WTC11 (cell line): ENCODE data around the gene MYH11. TPM values are rescaled to one million over a fixed set of nuclear protein-coding genes. Genes with fewer than 3 reads are reported as not detected.

Experiments
- ATAC-seq: fragments of 200-7000 bp; cut with Tn5 transposase; 2 replicates; pipeline ENCODE4 v1.10.0; 2021; ENCODE audit warnings: mild to moderate bottlenecking, moderate library complexity
- CTCF ChIA-PET: fragments of 300-600 bp; sonication (Branson Sonifier 250); formaldehyde crosslinking; loops from one replicate; lab custom pipeline; 2021; ENCODE audit warnings: antibody characterized with exemption; lab: Charles Lee
- POLR2A ChIA-PET: fragments of 350-600 bp; sonication (Branson Sonifier 250); formaldehyde crosslinking; loops from one replicate; lab custom pipeline; 2021; ENCODE audit warnings: antibody characterized with exemption; lab: Charles Lee
- DNase-seq: peaks from one replicate; pipeline ENCODE4 v3.0.0; 2021; ENCODE audit warnings: low spot score
- H3K27ac Mint-ChIP-seq: 2 replicates; pipeline ENCODE4 v1.8.0; 2021; ENCODE audit warnings: mixed read lengths
- H3K27me3 Mint-ChIP-seq: 2 replicates; pipeline ENCODE4 v1.8.0; 2021; ENCODE audit warnings: low read depth, mild to moderate bottlenecking, moderate library complexity, mixed read lengths
- H3K36me3 Mint-ChIP-seq: 2 replicates; pipeline ENCODE4 v1.8.0; 2021; ENCODE audit warnings: mixed read lengths
- H3K4me1 Mint-ChIP-seq: 2 replicates; pipeline ENCODE4 v1.8.0; 2022; ENCODE audit warnings: mixed read lengths
- H3K4me3 Mint-ChIP-seq: 2 replicates; pipeline ENCODE4 v1.8.0; 2021; ENCODE audit warnings: mild to moderate bottlenecking, moderate library complexity, mixed read lengths
- H3K9me3 Mint-ChIP-seq: 2 replicates; pipeline ENCODE4 v1.8.0; 2021; ENCODE audit warnings: mixed read lengths
- ARID4B ChIP-seq: sonication (generic); formaldehyde crosslinking; IDR thresholded peaks from 2 replicates; pipeline ENCODE4 v1.8.0; 2023; ENCODE audit warnings: missing genetic modification reagents, mild to moderate bottlenecking, borderline replicate concordance
- E2F4 ChIP-seq: sonication (generic); formaldehyde crosslinking; IDR thresholded peaks from 2 replicates; pipeline ENCODE4 v1.8.1; 2022; ENCODE audit warnings: low read depth, mild to moderate bottlenecking, moderate library complexity, missing genetic modification reagents, borderline replicate concordance
- ERG ChIP-seq: fragments of 250-450 bp; sonication (Bioruptor Pico); IDR thresholded peaks from 2 replicates; pipeline ENCODE4 v1.8.0; 2021; ENCODE audit warnings: mild to moderate bottlenecking
- ETV6 ChIP-seq: sonication (generic); formaldehyde crosslinking; IDR thresholded peaks from 2 replicates; pipeline ENCODE4 v1.8.1; 2022; ENCODE audit warnings: mild to moderate bottlenecking, missing genetic modification reagents
- HMGA2 ChIP-seq: fragments of 250-450 bp; sonication (Bioruptor Pico); IDR thresholded peaks from 2 replicates; pipeline ENCODE4 v1.4.0; 2021; ENCODE audit warnings: mild to moderate bottlenecking, moderate library complexity
- JAZF1 ChIP-seq: fragments of 250-450 bp; sonication (Bioruptor Pico); IDR thresholded peaks from 2 replicates; pipeline ENCODE4 v1.9.0; 2021; ENCODE audit warnings: moderate library complexity, mild to moderate bottlenecking, inconsistent platforms
- MYBL2 ChIP-seq: sonication (generic); formaldehyde crosslinking; IDR thresholded peaks from 2 replicates; pipeline ENCODE4 v1.8.1; 2023; ENCODE audit warnings: mild to moderate bottlenecking, moderate library complexity, missing genetic modification reagents
- STAT6 ChIP-seq: sonication (generic); formaldehyde crosslinking; conservative IDR thresholded peaks from 2 replicates; pipeline ENCODE4 v1.8.1; 2023; ENCODE audit warnings: mild to moderate bottlenecking, low read depth, missing genetic modification reagents, moderate library complexity
- ZMAT4 ChIP-seq: fragments of 250-450 bp; sonication (Bioruptor Pico); IDR thresholded peaks from 2 replicates; pipeline ENCODE4 v1.9.0; 2021; ENCODE audit warnings: mild to moderate bottlenecking
- ZNF263 ChIP-seq: sonication (generic); formaldehyde crosslinking; IDR thresholded peaks from 2 replicates; pipeline ENCODE4 v1.8.1; 2022; ENCODE audit warnings: low read depth, mild to moderate bottlenecking, moderate library complexity, missing genetic modification reagents
- total RNA-seq: library from RNA; stranded (reverse); gene quantifications from 3 replicates; pipeline ENCODE4 v1.2.3, GENCODE V29; 2021

MYH11 gene
- total RNA-seq, 1 experiment from 2014 or later, result 0.74 TPM

- TF ChIP-seq ARID4B (CRISPR knock-in tag) (no peak), E2F4 (CRISPR knock-in tag) (no peak), JAZF1 (CRISPR knock-in tag) (no peak), ZNF263 (no peak), ZMAT4 (CRISPR knock-in tag) (no peak)
- ChIA-PET POLR2A (no interaction called here), CTCF (no interaction called here)
- no peaks in the 10 kb centered on the region for H3K27me3 Mint-ChIP-seq
- ATAC-seq, result no peak
- H3K27ac Mint-ChIP-seq, result no peak overlapping the region
- no peaks in the 10 kb centered on the region for H3K4me1 Mint-ChIP-seq
- H3K36me3 Mint-ChIP-seq, result no peaks in the 10 kb centered on the region
- H3K4me3 Mint-ChIP-seq, result no peak overlapping the region
- peaks cover 5% of the 10 kb centered on the region; the same call in 1 of the 2 replicates for H3K9me3 Mint-ChIP-seq
- DNase-seq, result no peak
Measured at GRCh38 chr16:15786501-15786900, 70.3 kb downstream of the MYH11 start.

- ChIA-PET POLR2A (no interaction called here), CTCF (no interaction called here)
- no peak for ATAC-seq
- Mint-ChIP-seq H3K4me3 (no peak overlapping the region), H3K27ac (no peak overlapping the region), H3K4me1 (no peaks in the 10 kb centered on the region), H3K9me3 (peaks cover 5% of the 10 kb centered on the region; the same call in 1 of the 2 replicates), H3K27me3 (no peaks in the 10 kb centered on the region), H3K36me3 (no peaks in the 10 kb centered on the region)
- no peak for TF ChIP-seq ETV6
- no peak for TF ChIP-seq HMGA2 (CRISPR knock-in tag)
- no peak for TF ChIP-seq MYBL2 (CRISPR knock-in tag)
- TF ChIP-seq STAT6, result no peak
- DNase-seq, result no peak
Measured at GRCh38 chr16:15785386-15786059, 71.3 kb downstream of the MYH11 start.

- Mint-ChIP-seq H3K27ac (no peak overlapping the region), H3K4me1 (no peaks in the 10 kb centered on the region)
- no peak for DNase-seq
- TF ChIP-seq ERG (CRISPR knock-in tag), result no peak
- TF ChIP-seq, all 79 proteins: peak for 0
- ChIA-PET POLR2A (no interaction called here), CTCF (interaction anchor here (1.0 to 1.7 kb wide), 3 partner anchors 9 to 403 kb away, joined by 3 to 4 read pairs (median 4); no protein-coding TSS in a partner anchor)
- ATAC-seq, result no peak
- peaks cover 5% of the 10 kb centered on the region; the same call in 1 of the 2 replicates for H3K9me3 Mint-ChIP-seq
- no peaks in the 10 kb centered on the region for H3K27me3 Mint-ChIP-seq
- H3K36me3 Mint-ChIP-seq, result no peaks in the 10 kb centered on the region
- H3K4me3 Mint-ChIP-seq, result no peak overlapping the region
Measured at GRCh38 chr16:15783985-15784384, 72.8 kb downstream of the MYH11 start.
